Dendritic cell treated with granulocyte-macrophage colony-stimulating factor and Interleukin-4, amounts not matched to agents 40 ng/mL and 50 ng/mL, for 4 days (primary cell): Measurements from ENCODE around the gene OR1B1.
"Not testable (repeated sequence)": the region's sequence is repeated elsewhere in the genome, so short reads cannot be mapped to it uniquely, and the experiment has no call there.

ENCODE experiments used
- H3K27ac Mint-ChIP-seq: one replicate; pipeline ENCODE4 v1.8.0; 2022; ENCODE audit warnings: mild to moderate bottlenecking, mixed read lengths
- H3K27me3 Mint-ChIP-seq: one replicate; pipeline ENCODE4 v1.8.0; 2022; ENCODE audit warnings: mild to moderate bottlenecking, mixed read lengths
- H3K36me3 Mint-ChIP-seq: one replicate; pipeline ENCODE4 v1.8.0; 2022; ENCODE audit warnings: low read depth, mixed read lengths
- H3K4me1 Mint-ChIP-seq: one replicate; pipeline ENCODE4 v1.8.0; 2022; ENCODE audit warnings: low read depth, mixed read lengths
- H3K4me3 Mint-ChIP-seq: one replicate; pipeline ENCODE4 v1.8.0; 2022; ENCODE audit warnings: mild to moderate bottlenecking, moderate library complexity, mixed read lengths
- H3K9me3 Mint-ChIP-seq: one replicate; pipeline ENCODE4 v1.8.0; 2022; ENCODE audit warnings: mixed read lengths
- intact Hi-C: fragments of 100-400 bp; cut with micrococcal nuclease; formaldehyde crosslinking; loops from one replicate; pipeline ENCODE4 v1.15.0; 2022

OR1B1 gene

DNA sequence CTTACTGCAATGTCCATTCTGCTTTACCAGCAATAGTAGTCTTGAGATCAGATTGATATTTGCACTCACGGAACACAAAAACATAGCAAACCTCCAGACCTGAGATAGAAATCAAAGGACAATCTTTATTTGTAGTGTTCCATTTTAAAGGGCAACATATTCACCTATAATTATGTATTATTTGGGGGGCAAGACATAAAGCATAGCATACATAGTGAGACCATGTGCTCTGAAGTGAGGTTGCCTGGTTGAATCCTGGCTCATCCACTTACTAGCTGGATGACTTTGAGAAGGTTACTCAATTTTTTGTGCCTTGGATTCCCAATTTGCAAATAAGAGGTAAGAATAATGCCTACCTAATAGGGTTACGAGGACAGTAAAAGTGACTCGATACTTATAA is at the start of gene OR1B1:
TSS of gene OR1B1 (minus strand) at position 101 of the 400 bp plus-strand sequence.
- H3K9me3 Mint-ChIP-seq: peaks cover 7% of the 10 kb centered on the region
- peaks cover 2% of the 10 kb centered on the region for H3K27me3 Mint-ChIP-seq
- intact Hi-C loops: no loop called here
- H3K27ac Mint-ChIP-seq: no peak within 1 kb of the TSS
- H3K4me1 Mint-ChIP-seq: no peaks in the 10 kb centered on the region
- no peaks in the 10 kb centered on the region for H3K36me3 Mint-ChIP-seq
- H3K4me3 Mint-ChIP-seq: no peak within 1 kb of the TSS

DNA sequence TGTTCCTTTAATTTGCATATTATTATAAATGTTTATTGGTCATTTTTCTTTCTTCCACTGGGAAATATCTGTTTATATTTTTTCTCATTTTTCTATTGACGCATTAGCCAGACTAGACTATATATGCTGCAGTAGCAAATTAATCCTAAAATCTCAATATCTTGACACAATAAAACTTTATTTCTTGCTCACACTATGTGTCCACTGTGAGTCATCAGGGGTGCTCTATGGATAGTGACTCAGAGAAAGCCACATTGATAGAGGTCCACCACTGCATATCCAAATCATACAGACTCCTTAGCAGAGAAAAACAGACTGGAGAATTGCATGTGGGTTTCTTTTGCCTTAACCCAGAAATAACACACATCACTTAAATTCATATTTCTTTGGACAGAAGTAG is 38.3 kb upstream of the OR1B1 start:
- intact Hi-C loops: no loop called here
- Mint-ChIP-seq H3K9me3 (peaks cover 19% of the 10 kb centered on the region), H3K27me3 (no peaks in the 10 kb centered on the region), H3K27ac (no peak overlapping the region), H3K4me3 (no peak overlapping the region), H3K36me3 (no peaks in the 10 kb centered on the region), H3K4me1 (no peaks in the 10 kb centered on the region)

DNA sequence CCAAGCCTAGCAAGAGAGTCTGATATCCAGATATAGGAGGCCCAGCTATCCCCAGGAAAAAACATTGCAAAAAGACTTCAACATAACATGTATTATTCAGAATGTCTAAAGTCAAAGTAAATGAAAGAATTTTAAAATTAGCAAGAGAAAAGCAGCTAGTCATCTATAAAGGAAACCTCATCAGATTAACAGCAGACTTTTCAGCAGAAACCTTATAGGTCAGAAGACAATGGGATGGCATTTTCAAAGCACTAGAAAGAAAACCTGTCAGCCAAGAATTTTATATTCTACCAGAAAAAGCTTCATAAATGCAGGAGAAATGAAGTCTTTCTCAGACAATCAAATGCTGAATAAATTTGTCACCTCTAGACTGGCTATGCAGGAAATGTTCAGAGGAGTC is 27.4 kb upstream of the OR1B1 start:
- Mint-ChIP-seq H3K4me1 (no peaks in the 10 kb centered on the region), H3K27me3 (no peaks in the 10 kb centered on the region), H3K4me3 (no peak overlapping the region), H3K9me3 (peaks cover 51% of the 10 kb centered on the region), H3K36me3 (no peaks in the 10 kb centered on the region), H3K27ac (no peak overlapping the region)
- intact Hi-C loops: no loop called here

GRCh38 chr9:122672481-122672880 is 15.1 kb upstream of the OR1B1 start:
- intact Hi-C loops: no loop called here
- Mint-ChIP-seq H3K9me3 (peaks cover 21% of the 10 kb centered on the region), H3K4me3 (no peak overlapping the region), H3K27ac (no peak overlapping the region), H3K4me1 (no peaks in the 10 kb centered on the region), H3K27me3 (no peaks in the 10 kb centered on the region), H3K36me3 (no peaks in the 10 kb centered on the region)

- no peaks in the 10 kb centered on the region for H3K4me1 Mint-ChIP-seq
- H3K27ac Mint-ChIP-seq: no peak within 1 kb of the TSS
- H3K36me3 Mint-ChIP-seq: no peaks in the 10 kb centered on the region
- peaks cover 2% of the 10 kb centered on the region for H3K27me3 Mint-ChIP-seq
- peaks cover 3% of the 10 kb centered on the region for H3K9me3 Mint-ChIP-seq
- H3K4me3 Mint-ChIP-seq: no peak within 1 kb of the TSS
- intact Hi-C loops: no loop called here
Measured at GRCh38 chr9:122661416-122661815, 4.0 kb upstream of the OR1B1 start, which contains the start of gene OR1L1. TSS of gene OR1L1 (plus strand) at chr9:122661716. CDS start at chr9:122661716, 0 bp downstream.

DNA sequence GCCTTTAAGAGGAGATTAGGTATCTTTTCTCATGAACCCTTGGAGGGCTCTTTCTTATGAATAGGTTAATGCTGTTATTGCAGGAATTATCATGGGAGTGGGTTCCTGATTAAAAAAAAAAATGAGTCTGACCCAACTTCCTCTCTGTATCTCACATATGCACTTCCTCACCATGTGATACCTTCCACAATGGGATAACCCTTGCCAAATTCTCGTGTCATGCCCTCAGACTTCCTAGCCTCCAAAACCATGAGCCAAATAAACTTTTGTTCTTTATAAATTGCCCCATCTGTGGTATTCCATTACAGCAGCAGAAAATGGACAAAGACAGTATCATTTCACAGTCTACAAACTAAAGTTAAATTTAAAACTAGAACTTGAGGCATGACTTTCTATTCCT is 1.0 kb downstream of the OR1B1 start:
- H3K4me1 Mint-ChIP-seq: no peaks in the 10 kb centered on the region
- H3K9me3 Mint-ChIP-seq: peaks cover 7% of the 10 kb centered on the region
- no peaks in the 10 kb centered on the region for H3K36me3 Mint-ChIP-seq
- H3K27ac Mint-ChIP-seq: no peak overlapping the region
- H3K4me3 Mint-ChIP-seq: no peak overlapping the region
- intact Hi-C loops: no loop called here
- H3K27me3 Mint-ChIP-seq: no peaks in the 10 kb centered on the region

GRCh38 chr9:122642226-122642625 is 15.2 kb downstream of the OR1B1 start:
- Mint-ChIP-seq H3K9me3 (peaks cover 39% of the 10 kb centered on the region), H3K36me3 (no peaks in the 10 kb centered on the region), H3K27me3 (peaks cover 1% of the 10 kb centered on the region), H3K4me3 (no peak overlapping the region), H3K27ac (no peak overlapping the region), H3K4me1 (no peaks in the 10 kb centered on the region)
- intact Hi-C loops: no loop called here

DNA sequence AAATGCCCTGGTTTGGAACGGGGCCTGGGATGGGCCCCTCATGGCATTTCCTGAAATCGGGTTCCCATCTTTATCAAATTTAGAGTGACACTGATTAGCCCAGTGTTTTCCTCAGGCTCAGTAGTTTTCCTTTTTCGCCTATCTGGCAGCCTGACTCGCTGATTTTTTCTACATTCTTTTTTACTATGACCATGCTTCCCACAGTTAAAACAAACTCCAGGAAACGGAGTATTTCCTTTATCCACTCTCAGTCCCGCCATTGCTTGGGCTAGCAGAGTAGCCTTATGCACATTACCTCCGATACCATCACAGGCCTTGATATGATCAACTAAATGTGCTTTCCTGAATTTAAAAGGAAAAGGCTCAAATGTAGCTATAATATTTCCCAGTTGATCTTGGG is 37.4 kb downstream of the OR1B1 start:
- Mint-ChIP-seq H3K4me3 (no peak overlapping the region), H3K27ac (no peak overlapping the region), H3K9me3 (no peaks in the 10 kb centered on the region), H3K36me3 (no peaks in the 10 kb centered on the region), H3K4me1 (no peaks in the 10 kb centered on the region), H3K27me3 (no peaks in the 10 kb centered on the region)
- intact Hi-C loops: no loop called here

- Mint-ChIP-seq H3K36me3 (no peaks in the 10 kb centered on the region), H3K9me3 (no peaks in the 10 kb centered on the region), H3K4me3 (no peak within 1 kb of the TSS), H3K27me3 (peaks cover 2% of the 10 kb centered on the region), H3K4me1 (no peaks in the 10 kb centered on the region), H3K27ac (no peak within 1 kb of the TSS)
- intact Hi-C loops: no loop called here
Measured at GRCh38 chr9:122614362-122614761, 43.1 kb downstream of the OR1B1 start, which contains the start of gene OR1Q1. TSS of gene OR1Q1 (plus strand) at chr9:122614738. CDS start at chr9:122614738, 0 bp downstream.

DNA sequence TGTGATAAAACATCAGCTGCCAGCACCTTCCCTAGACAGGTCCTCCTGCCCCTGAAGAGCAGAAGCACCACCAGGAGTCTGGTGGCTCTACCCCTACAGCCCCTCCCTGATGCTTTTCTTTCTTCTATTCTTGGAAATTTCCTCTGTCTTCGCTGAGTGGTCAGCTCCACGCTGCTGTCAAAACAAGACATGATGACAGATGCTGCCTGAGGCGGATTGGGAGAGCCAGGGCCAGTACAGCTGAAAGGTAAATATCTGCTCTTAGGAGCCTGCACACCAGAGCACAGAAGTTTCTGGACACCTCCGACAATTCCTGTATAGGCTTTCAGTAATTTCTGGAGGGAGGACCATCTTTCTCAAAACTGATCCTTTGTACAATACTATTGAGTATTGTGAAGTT is 47.6 kb downstream of the OR1B1 start:
- H3K27me3 Mint-ChIP-seq: peaks cover 2% of the 10 kb centered on the region
- H3K4me3 Mint-ChIP-seq: no peak overlapping the region
- intact Hi-C loops: no loop called here
- H3K27ac Mint-ChIP-seq: no peak overlapping the region
- H3K36me3 Mint-ChIP-seq: no peaks in the 10 kb centered on the region
- H3K9me3 Mint-ChIP-seq: no peaks in the 10 kb centered on the region
- H3K4me1 Mint-ChIP-seq: no peaks in the 10 kb centered on the region

- Mint-ChIP-seq H3K9me3 (peaks cover 5% of the 10 kb centered on the region), H3K4me1 (no peaks in the 10 kb centered on the region), H3K4me3 (no peak overlapping the region), H3K27me3 (peaks cover 6% of the 10 kb centered on the region), H3K36me3 (no peaks in the 10 kb centered on the region), H3K27ac (no peak overlapping the region)
- intact Hi-C loops: no loop called here
Measured at GRCh38 chr9:122606587-122606986, 50.8 kb downstream of the OR1B1 start.

DNA sequence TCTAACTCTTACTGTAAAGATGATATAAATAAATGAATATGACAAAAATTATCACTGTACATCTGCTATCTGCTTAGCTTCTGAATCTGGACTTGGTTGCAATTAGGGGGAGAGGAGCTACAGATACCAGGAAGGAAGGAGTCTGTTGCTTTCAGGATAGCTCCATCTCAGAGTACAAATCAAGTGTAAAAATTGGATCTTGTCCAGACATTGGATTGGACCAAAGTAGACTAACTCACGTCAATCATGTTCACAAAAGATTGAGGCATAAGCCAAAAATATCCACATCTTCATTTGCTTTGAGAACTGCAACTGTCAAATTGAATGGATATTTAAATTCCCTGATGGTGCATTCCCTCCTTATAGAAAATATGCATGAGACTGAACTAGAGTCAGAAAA is 51.7 kb downstream of the OR1B1 start:
- no peak overlapping the region for H3K27ac Mint-ChIP-seq
- no peaks in the 10 kb centered on the region for H3K36me3 Mint-ChIP-seq
- peaks cover 7% of the 10 kb centered on the region for H3K9me3 Mint-ChIP-seq
- no peaks in the 10 kb centered on the region for H3K4me1 Mint-ChIP-seq
- peaks cover 4% of the 10 kb centered on the region for H3K27me3 Mint-ChIP-seq
- H3K4me3 Mint-ChIP-seq: no peak overlapping the region
- intact Hi-C loops: no loop called here

DNA sequence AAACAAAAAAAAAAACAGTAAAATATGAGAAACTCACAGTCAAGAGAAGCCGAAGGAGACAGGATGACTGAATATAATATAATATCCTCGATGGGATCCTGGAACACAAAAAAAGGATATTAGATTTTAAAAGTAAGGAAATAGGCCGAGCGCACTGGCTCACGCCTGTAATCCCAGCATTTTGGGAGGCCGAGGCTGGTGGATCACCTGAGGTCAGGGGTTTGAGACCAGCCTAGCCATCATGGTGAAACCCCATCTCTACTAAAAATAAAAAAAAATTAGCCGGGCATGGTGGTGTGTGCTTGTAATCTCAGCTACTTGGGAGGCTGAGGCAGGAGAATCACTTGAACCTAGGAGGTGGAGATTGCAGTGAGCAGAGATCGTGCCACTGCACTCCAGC is 74.1 kb downstream of the OR1B1 start, which contains the start of gene OR1L8:
TSS of gene OR1L8 (minus strand) at position 101 of the 400 bp plus-strand sequence. CDS start 14,907 bp downstream, outside the sequence.
- H3K27ac Mint-ChIP-seq, H3K9me3 Mint-ChIP-seq, H3K4me3 Mint-ChIP-seq, H3K4me1 Mint-ChIP-seq, H3K36me3 Mint-ChIP-seq, H3K27me3 Mint-ChIP-seq, intact Hi-C loops: not testable (repeated sequence)

- Mint-ChIP-seq H3K27ac (no peak overlapping the region), H3K36me3 (no peaks in the 10 kb centered on the region), H3K4me3 (no peak overlapping the region), H3K4me1 (no peaks in the 10 kb centered on the region), H3K9me3 (peaks cover 5% of the 10 kb centered on the region), H3K27me3 (no peaks in the 10 kb centered on the region)
- intact Hi-C loops: no loop called here
Measured at GRCh38 chr9:122580360-122580759, 77.1 kb downstream of the OR1B1 start.

- intact Hi-C loops: no loop called here
- Mint-ChIP-seq H3K27ac (no peak overlapping the region), H3K27me3 (no peaks in the 10 kb centered on the region), H3K36me3 (no peaks in the 10 kb centered on the region), H3K4me1 (no peaks in the 10 kb centered on the region), H3K9me3 (peaks cover 5% of the 10 kb centered on the region), H3K4me3 (no peak overlapping the region)
Measured at GRCh38 chr9:122579874-122580273, 77.6 kb downstream of the OR1B1 start.
